SU-DHL-6 (cell line): Measurements from ENCODE around the gene ARHGAP4.

ENCODE experiments used
- H2AFZ ChIP-seq: fragments of 200-600 bp; sonication (generic); 2 replicates; pipeline ENCODE4 v1.6.1; 2014; ENCODE audit warnings: low read depth, mild to moderate bottlenecking, moderate library complexity, mixed read lengths, antibody characterized with exemption, low read length; ENCODE audit not compliant: severe bottlenecking
- H3F3A ChIP-seq: fragments of 200-600 bp; shearing (Covaris generic); 2 replicates; pipeline ENCODE4 v1.6.0; 2016; ENCODE audit warnings: antibody characterized with exemption, mild to moderate bottlenecking; ENCODE audit not compliant: insufficient read depth
- H3K27ac ChIP-seq: fragments of 200-600 bp; sonication (generic); 2 replicates; pipeline ENCODE4 v1.5.1; 2016; ENCODE audit warnings: low read depth, mild to moderate bottlenecking, low read length, moderate library complexity, mixed read lengths
- H3K27me3 ChIP-seq: fragments of 200-600 bp; sonication (generic), shearing (Covaris generic); 2 replicates; pipeline ENCODE4 v1.6.0; 2014; ENCODE audit warnings: mild to moderate bottlenecking, low read length
- H3K36me3 ChIP-seq: fragments of 200-600 bp; sonication (generic); 2 replicates; pipeline ENCODE4 v1.6.1; 2014; ENCODE audit warnings: mild to moderate bottlenecking, low read length, mixed read lengths
- H3K4me2 ChIP-seq: fragments of 300-600, 200-600 bp; shearing (Covaris generic), sonication (generic); 2 replicates; pipeline ENCODE4 v1.6.0; 2014; ENCODE audit warnings: low read length, low read depth, mild to moderate bottlenecking; ENCODE audit not compliant: poor library complexity, severe bottlenecking
- H3K4me3 ChIP-seq: fragments of 200-600 bp; sonication (generic); 2 replicates; pipeline ENCODE4 v1.5.1; 2014; ENCODE audit warnings: antibody characterized with exemption, low read length, mild to moderate bottlenecking, mixed read lengths; ENCODE audit not compliant: insufficient read depth, poor library complexity, severe bottlenecking
- H3K79me2 ChIP-seq: fragments of 200-600 bp; sonication (generic); 2 replicates; pipeline ENCODE4 v1.6.1; 2014; ENCODE audit warnings: mild to moderate bottlenecking, low read length, moderate library complexity; ENCODE audit not compliant: insufficient read depth
- H3K9ac ChIP-seq: fragments of 200-600 bp; sonication (generic); 2 replicates; pipeline ENCODE4 v1.7.0; 2014; ENCODE audit warnings: mild to moderate bottlenecking, low read length
- H3K9me2 ChIP-seq: fragments of 200-600 bp; sonication (generic); replicated peaks from 2 replicates; pipeline ENCODE4 v1.6.1; 2014; ENCODE audit warnings: low read length; ENCODE audit not compliant: insufficient read depth
- H3K9me3 ChIP-seq: fragments of 200-600 bp; sonication (generic); 2 replicates; pipeline ENCODE4 v1.6.1; 2014; ENCODE audit warnings: low read length, mixed read lengths; ENCODE audit not compliant: insufficient read depth
- H4K20me1 ChIP-seq: fragments of 200-600 bp; sonication (generic); 2 replicates; pipeline ENCODE4 v1.6.1; 2014; ENCODE audit warnings: low read depth, mild to moderate bottlenecking, antibody characterized with exemption, low read length, moderate library complexity, mixed read lengths
- EZH2phosphoT487 ChIP-seq: fragments of 200-600 bp; sonication (generic), shearing (Covaris generic); conservative IDR thresholded peaks from 2 replicates; pipeline ENCODE4 v1.6.1; 2018; ENCODE audit warnings: mild to moderate bottlenecking, antibody characterized with exemption, low read length, moderate library complexity, mixed read lengths
- TF ChIP-seq, protein P1 (sequence below): fragments of 200-600 bp; sonication (generic); IDR thresholded peaks from one replicate; pipeline ENCODE4 v1.5.1; 2017; ENCODE audit warnings: antibody characterized with exemption, mild to moderate bottlenecking, low read length, moderate library complexity; ENCODE audit not compliant: insufficient read depth, poor library complexity, severe bottlenecking

The ARHGAP4 gene

DNA sequence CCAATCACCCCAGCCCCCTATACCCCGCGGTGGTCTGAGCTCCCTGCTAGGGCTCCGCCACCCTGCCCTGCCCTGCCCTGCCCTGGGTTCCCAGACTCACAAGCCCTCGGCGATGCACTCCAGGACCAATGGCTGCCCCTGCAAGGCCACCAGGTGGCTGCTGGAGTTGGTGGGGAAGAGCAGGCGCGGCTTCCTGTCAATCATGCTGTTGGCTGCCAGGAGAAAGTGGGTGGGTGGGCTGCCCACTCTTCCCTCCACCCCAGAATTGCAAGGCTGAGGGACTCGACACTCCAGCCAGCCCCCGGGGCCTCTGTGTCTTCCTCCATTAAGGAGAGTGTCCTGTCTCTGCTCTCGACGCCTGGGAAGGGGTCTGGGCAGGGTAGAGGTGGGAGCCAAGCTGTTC, 55.8 kb downstream of the ARHGAP4 start:
- Histone ChIP-seq H3K9me3 (no peaks in the 10 kb centered on the region), H3K27ac (no peak overlapping the region), H3K4me2 (no peak overlapping the region), H3K27me3 (no peaks in the 10 kb centered on the region), H3F3A (no peaks in the 10 kb centered on the region), H3K79me2 (no peaks in the 10 kb centered on the region), H3K36me3 (no peaks in the 10 kb centered on the region), H3K9me2 (no peaks in the 10 kb centered on the region), H3K9ac (no peak overlapping the region), H3K4me3 (no peak overlapping the region), H2AFZ (no peak overlapping the region), H4K20me1 (no peaks in the 10 kb centered on the region)
- no peak for TF ChIP-seq EZH2phosphoT487
- TF ChIP-seq, protein P1, sequence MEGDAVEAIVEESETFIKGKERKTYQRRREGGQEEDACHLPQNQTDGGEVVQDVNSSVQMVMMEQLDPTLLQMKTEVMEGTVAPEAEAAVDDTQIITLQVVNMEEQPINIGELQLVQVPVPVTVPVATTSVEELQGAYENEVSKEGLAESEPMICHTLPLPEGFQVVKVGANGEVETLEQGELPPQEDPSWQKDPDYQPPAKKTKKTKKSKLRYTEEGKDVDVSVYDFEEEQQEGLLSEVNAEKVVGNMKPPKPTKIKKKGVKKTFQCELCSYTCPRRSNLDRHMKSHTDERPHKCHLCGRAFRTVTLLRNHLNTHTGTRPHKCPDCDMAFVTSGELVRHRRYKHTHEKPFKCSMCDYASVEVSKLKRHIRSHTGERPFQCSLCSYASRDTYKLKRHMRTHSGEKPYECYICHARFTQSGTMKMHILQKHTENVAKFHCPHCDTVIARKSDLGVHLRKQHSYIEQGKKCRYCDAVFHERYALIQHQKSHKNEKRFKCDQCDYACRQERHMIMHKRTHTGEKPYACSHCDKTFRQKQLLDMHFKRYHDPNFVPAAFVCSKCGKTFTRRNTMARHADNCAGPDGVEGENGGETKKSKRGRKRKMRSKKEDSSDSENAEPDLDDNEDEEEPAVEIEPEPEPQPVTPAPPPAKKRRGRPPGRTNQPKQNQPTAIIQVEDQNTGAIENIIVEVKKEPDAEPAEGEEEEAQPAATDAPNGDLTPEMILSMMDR, result no peak

GRCh38 chrX:153869473-153870287, 56.4 kb downstream of the ARHGAP4 start:
- Histone ChIP-seq H3F3A (no peaks in the 10 kb centered on the region), H3K27ac (no peak overlapping the region), H3K27me3 (no peaks in the 10 kb centered on the region), H3K36me3 (no peaks in the 10 kb centered on the region), H3K9me3 (no peaks in the 10 kb centered on the region), H3K9ac (no peak overlapping the region), H3K4me3 (no peak overlapping the region), H2AFZ (no peak overlapping the region), H3K9me2 (no peaks in the 10 kb centered on the region), H3K4me2 (no peak overlapping the region), H4K20me1 (no peaks in the 10 kb centered on the region), H3K79me2 (no peaks in the 10 kb centered on the region)
- TF ChIP-seq EZH2phosphoT487, result no peak
- TF ChIP-seq, protein P1, result no peak

DNA sequence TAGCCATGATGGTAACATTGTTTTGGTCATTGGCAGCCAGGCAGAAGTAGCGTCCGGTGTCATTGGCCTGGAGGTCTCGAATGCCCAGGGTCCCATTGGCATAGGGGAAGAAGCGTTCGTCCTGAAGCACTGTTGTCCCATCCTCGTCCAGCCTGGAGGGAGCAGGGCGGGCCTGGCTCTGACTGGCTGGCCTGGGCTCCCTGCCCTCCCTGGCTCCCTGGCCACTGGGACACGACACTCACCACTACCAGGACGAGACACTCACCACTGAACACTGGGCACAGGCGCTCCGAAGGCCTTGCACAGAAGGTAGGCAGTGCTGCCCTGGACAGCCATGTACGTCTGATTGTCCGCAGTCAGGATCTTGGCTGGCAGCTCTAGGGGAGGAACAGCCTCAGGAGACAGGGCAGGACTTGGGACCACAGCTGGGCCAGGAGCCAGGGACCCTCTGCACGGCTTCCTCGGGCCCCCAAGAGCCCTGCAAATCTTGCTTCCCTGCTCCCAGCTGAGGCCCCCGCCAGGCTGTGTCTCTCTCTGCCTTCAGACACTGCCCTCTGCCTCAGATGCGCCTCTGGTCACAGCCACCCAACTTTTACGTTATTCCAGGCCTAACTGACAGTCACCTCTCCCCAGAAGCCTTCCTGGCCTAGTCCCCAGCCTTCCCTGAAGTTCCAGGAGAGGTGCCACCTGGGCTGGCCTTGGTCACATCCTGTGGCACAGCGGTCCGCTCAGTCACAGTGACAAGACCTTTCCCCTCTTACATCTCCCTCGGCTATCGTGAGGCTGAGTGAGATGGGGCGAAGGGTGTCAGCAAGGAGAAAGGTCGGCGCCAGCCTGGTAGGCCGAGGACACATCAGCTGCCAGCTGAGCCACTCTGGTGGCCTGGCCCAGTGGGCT, 57.2 kb downstream of the ARHGAP4 start:
- no peaks in the 10 kb centered on the region for H3F3A ChIP-seq
- no peak overlapping the region for H2AFZ ChIP-seq
- TF ChIP-seq, protein P1, result no peak
- no peak for TF ChIP-seq EZH2phosphoT487
- H3K27ac ChIP-seq, result no peak overlapping the region
- H4K20me1 ChIP-seq, result no peaks in the 10 kb centered on the region
- H3K9me3 ChIP-seq, result no peaks in the 10 kb centered on the region
- H3K36me3 ChIP-seq, result no peaks in the 10 kb centered on the region
- no peaks in the 10 kb centered on the region for H3K79me2 ChIP-seq
- H3K9ac ChIP-seq, result no peak overlapping the region
- H3K9me2 ChIP-seq, result no peaks in the 10 kb centered on the region
- no peak overlapping the region for H3K4me3 ChIP-seq
- H3K4me2 ChIP-seq, result no peak overlapping the region
- no peaks in the 10 kb centered on the region for H3K27me3 ChIP-seq
